ENCODE measurements around the gene XRCC4. TPM values are rescaled to one million over a fixed set of nuclear protein-coding genes. Genes with fewer than 3 reads are reported as not detected.

The XRCC4 gene
- total RNA-seq, 1 experiment from 2014 or later: 10.8 TPM

DNA sequence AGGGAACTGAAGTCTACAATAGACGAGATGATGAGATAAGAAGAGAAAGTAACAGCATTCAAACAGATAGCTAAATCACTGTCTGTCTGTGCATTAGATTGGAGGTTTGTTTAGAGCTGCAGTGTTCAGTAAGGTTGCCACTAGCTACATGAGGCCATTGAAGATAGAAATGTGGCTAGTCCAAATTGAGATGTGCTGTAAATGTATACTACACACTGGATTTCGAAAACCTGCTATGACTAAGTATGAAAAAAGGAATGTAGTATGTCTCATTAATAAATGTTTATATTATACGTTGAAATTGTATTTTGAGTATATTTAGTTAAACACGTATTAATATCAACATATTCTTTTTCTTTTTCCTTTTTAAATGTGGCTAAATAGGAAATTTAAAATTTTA lies 142.1 kb downstream of the XRCC4 start:
- Histone ChIP-seq H4K20me1 (ENCODE audit: control insufficient read depth, insufficient read depth, insufficient read length) (no peaks in the 10 kb centered on the region), H3K4ac (ENCODE audit: low read depth, low read length) (no peak overlapping the region), H3K9ac (ENCODE audit: extremely low read depth, insufficient read length, low read length) (no peak overlapping the region), H2BK12ac (ENCODE audit: insufficient read length, low read depth, low read length) (no peak overlapping the region), H2BK20ac (ENCODE audit: low read depth, low read length, poor library complexity, severe bottlenecking) (no peak overlapping the region), H3T11ph (ENCODE audit: low read length) (no peak overlapping the region), H2BK15ac (ENCODE audit: low read depth, low read length) (no peak overlapping the region), H2AK5ac (ENCODE audit: insufficient read length, low read length) (no peak overlapping the region), H4K8ac (replicated peaks; ENCODE audit: insufficient read length, low read depth, low read length) (no peak overlapping the region), H3K23ac (ENCODE audit: insufficient read length, low read depth, low read length) (no peak overlapping the region), H3K79me1 (ENCODE audit: insufficient read depth, low read depth, low read length, poor library complexity, severe bottlenecking) (no peaks in the 10 kb centered on the region), H4K91ac (ENCODE audit: insufficient read length, low read depth, low read length) (no peak overlapping the region), H2BK5ac (ENCODE audit: insufficient read length, low read length) (no peak overlapping the region), H3K18ac (ENCODE audit: insufficient read length, low read depth, low read length) (no peak overlapping the region), H3K79me2 (ENCODE audit: insufficient read depth, low read length) (no peaks in the 10 kb centered on the region), H4K5ac (ENCODE audit: insufficient read length, low read depth, low read length) (no peak overlapping the region), H3K23me2 (ENCODE audit: insufficient read length, low read depth, low read length, poor library complexity, severe bottlenecking) (no peaks in the 10 kb centered on the region), H3K27me3 (ENCODE audit: insufficient read depth, low read length) (no peaks in the 10 kb centered on the region), H3K9me3 (ENCODE audit: control insufficient read depth, low read depth, low read length) (no peaks in the 10 kb centered on the region), H2AFZ (ENCODE audit: low read length) (no peak overlapping the region), H3K27ac (ENCODE audit: insufficient read length, low read depth, low read length) (no peak overlapping the region), H2BK120ac (ENCODE audit: low read depth, low read length, poor library complexity, severe bottlenecking) (no peak overlapping the region), H3K56ac (ENCODE audit: insufficient read length, low read depth, low read length) (no peak overlapping the region), H3K4me1 (ENCODE audit: insufficient read depth, low read length) (no peaks in the 10 kb centered on the region), H3K14ac (ENCODE audit: insufficient read depth, low read length) (no peak overlapping the region), H3K4me2 (ENCODE audit: insufficient read depth, insufficient read length, low read length) (no peak overlapping the region)
- no CpG with 5 or more reads among the region's 4 CpGs for WGBS (ENCODE audit: extremely low coverage, insufficient read length, low lambda C conversion rate)
- Mint-ChIP-seq H3K9me3 (no peaks in the 10 kb centered on the region; a peak in 1 of 5 replicates), H3K4me3 (no peak overlapping the region), H3K4me1 (peaks cover 3 to 6% of the 10 kb centered on the region in 2 experiments; a peak in 3 of 4 replicates), H3K36me3 (ENCODE audit: insufficient read depth in 1 of 3, low read depth in 3 of 3) (peaks cover 0 to 2% (median 0%) of the 10 kb centered on the region in 3 experiments; a peak in 1 of 7 replicates), H3K27ac (no peak overlapping the region; a peak in 1 of 7 replicates), H3K27me3 (ENCODE audit: low read depth) (no peaks in the 10 kb centered on the region)
- TF ChIP-seq, protein P1, sequence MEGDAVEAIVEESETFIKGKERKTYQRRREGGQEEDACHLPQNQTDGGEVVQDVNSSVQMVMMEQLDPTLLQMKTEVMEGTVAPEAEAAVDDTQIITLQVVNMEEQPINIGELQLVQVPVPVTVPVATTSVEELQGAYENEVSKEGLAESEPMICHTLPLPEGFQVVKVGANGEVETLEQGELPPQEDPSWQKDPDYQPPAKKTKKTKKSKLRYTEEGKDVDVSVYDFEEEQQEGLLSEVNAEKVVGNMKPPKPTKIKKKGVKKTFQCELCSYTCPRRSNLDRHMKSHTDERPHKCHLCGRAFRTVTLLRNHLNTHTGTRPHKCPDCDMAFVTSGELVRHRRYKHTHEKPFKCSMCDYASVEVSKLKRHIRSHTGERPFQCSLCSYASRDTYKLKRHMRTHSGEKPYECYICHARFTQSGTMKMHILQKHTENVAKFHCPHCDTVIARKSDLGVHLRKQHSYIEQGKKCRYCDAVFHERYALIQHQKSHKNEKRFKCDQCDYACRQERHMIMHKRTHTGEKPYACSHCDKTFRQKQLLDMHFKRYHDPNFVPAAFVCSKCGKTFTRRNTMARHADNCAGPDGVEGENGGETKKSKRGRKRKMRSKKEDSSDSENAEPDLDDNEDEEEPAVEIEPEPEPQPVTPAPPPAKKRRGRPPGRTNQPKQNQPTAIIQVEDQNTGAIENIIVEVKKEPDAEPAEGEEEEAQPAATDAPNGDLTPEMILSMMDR (conservative IDR thresholded peaks at IDR 0.05): no peak
- no peak for DNase-seq
